ENCODE data around the gene MYLK.

Gene MYLK

GRCh38 chr3:123774474-123774873, 109.7 kb downstream of the MYLK start:
- no peak for DNase-seq (ENCODE audit: low read depth in 3 of 3, low spot score in 1 of 3)

- no peak for DNase-seq (ENCODE audit: low read depth in 3 of 3, low spot score in 1 of 3)
These were observed 110.3 kb downstream of the MYLK start for GRCh38 chr3:123773681-123774431.

- no peak for DNase-seq (ENCODE audit: low read depth in 3 of 3, low spot score in 1 of 3)
These were observed 114.8 kb downstream of the MYLK start for GRCh38 chr3:123769356-123769743.

- DNase-seq (ENCODE audit: low read depth in 3 of 3, low spot score in 1 of 3), result no peak
These were observed 115.4 kb downstream of the MYLK start for GRCh38 chr3:123768480-123769355.

- DNase-seq (ENCODE audit: low read depth in 3 of 3, low spot score in 1 of 3), result no peak
These were observed 116.4 kb downstream of the MYLK start for GRCh38 chr3:123767564-123768292.

GRCh38 chr3:123767009-123767372, 117.1 kb downstream of the MYLK start:
- no peak for DNase-seq (ENCODE audit: low read depth in 3 of 3, low spot score in 1 of 3)

GRCh38 chr3:123766193-123767008, 117.7 kb downstream of the MYLK start:
- no peak for DNase-seq (ENCODE audit: low read depth in 3 of 3, low spot score in 1 of 3)

GRCh38 chr3:123765475-123766128, 118.5 kb downstream of the MYLK start:
- DNase-seq (ENCODE audit: low read depth in 3 of 3, low spot score in 1 of 3), result no peak

GRCh38 chr3:123764647-123765046, 119.5 kb downstream of the MYLK start:
- no peak for DNase-seq (ENCODE audit: low read depth in 3 of 3, low spot score in 1 of 3)

- no peak for DNase-seq (ENCODE audit: low read depth in 3 of 3, low spot score in 1 of 3)
These were observed 121.3 kb downstream of the MYLK start for GRCh38 chr3:123762805-123763204.

GRCh38 chr3:123760817-123761216, 123.3 kb downstream of the MYLK start:
- no peak for DNase-seq (ENCODE audit: low read depth in 3 of 3, low spot score in 1 of 3)

GRCh38 chr3:123759871-123760270, 124.3 kb downstream of the MYLK start:
- no peak for DNase-seq (ENCODE audit: low read depth in 3 of 3, low spot score in 1 of 3)

- DNase-seq (ENCODE audit: low read depth in 3 of 3, low spot score in 1 of 3), result no peak
These were observed 124.8 kb downstream of the MYLK start for GRCh38 chr3:123759311-123759710.

- no peak for DNase-seq (ENCODE audit: low read depth in 3 of 3, low spot score in 1 of 3)
These were observed 126.0 kb downstream of the MYLK start for GRCh38 chr3:123758081-123758564.

GRCh38 chr3:123757281-123757940, 126.7 kb downstream of the MYLK start:
- DNase-seq (ENCODE audit: low read depth in 3 of 3, low spot score in 1 of 3), result no peak

GRCh38 chr3:123755501-123755900, 128.6 kb downstream of the MYLK start:
- DNase-seq (ENCODE audit: low read depth in 3 of 3, low spot score in 1 of 3), result no peak

- DNase-seq (ENCODE audit: low read depth in 3 of 3, low spot score in 1 of 3), result no peak
These were observed 129.0 kb downstream of the MYLK start for GRCh38 chr3:123755085-123755484.

- DNase-seq (ENCODE audit: low read depth in 3 of 3, low spot score in 1 of 3), result no peak
These were observed 130.8 kb downstream of the MYLK start for GRCh38 chr3:123753286-123753685.

GRCh38 chr3:123752228-123752627, 131.9 kb downstream of the MYLK start:
- DNase-seq (ENCODE audit: low read depth in 3 of 3, low spot score in 1 of 3), result no peak

GRCh38 chr3:123751433-123751832, 132.7 kb downstream of the MYLK start:
- no peak for DNase-seq (ENCODE audit: low read depth in 3 of 3, low spot score in 1 of 3)
